Measurements from ENCODE around the gene PIAS2. TPM values are rescaled to one million over a fixed set of nuclear protein-coding genes. Genes with fewer than 3 reads are reported as not detected.

Gene PIAS2
- total and polyA plus RNA-seq, 2 of the 13 experiments (the other 11 are each of a cell fraction or from before 2014, with no cell fraction given): 12.2 to 12.7 TPM

GRCh38 chr18:46849007-46849406 lies 68.3 kb downstream of the PIAS2 start:
- Histone ChIP-seq H4K20me1 (ENCODE audit: insufficient read depth, low read length) (no peaks in the 10 kb centered on the region), H3K27me3 (ENCODE audit: control insufficient read depth in 1 of 2, insufficient read depth in 2 of 2, low read length in 2 of 2) (no peaks in the 10 kb centered on the region), H3K4me2 (ENCODE audit: low read depth, low read length) (no peak overlapping the region), H3K79me2 (ENCODE audit: insufficient read depth, low read length) (no peaks in the 10 kb centered on the region), H3K27ac (ENCODE audit: extremely low read length, insufficient read depth, low read length) (no peak overlapping the region), H3K4me3 (replicated peaks in 1 of 3; ENCODE audit: insufficient read depth in 1 of 3, low read depth in 2 of 3, low read length in 3 of 3) (no peak overlapping the region), H3K4me1 (ENCODE audit: insufficient read depth, low read length) (peaks cover 6% of the 10 kb centered on the region; the same call in 1 of the 2 replicates), H2AFZ (ENCODE audit: low read length) (no peak overlapping the region), H3K9ac (ENCODE audit: insufficient read depth, low read depth, low read length) (no peak overlapping the region), H3K36me3 (replicated peaks in 1 of 2; ENCODE audit: control insufficient read depth in 1 of 2, insufficient read depth in 2 of 2, low read length in 2 of 2) (peaks cover 5 to 24% of the 10 kb centered on the region in 2 experiments), H3K9me3 (ENCODE audit: low read length) (no peaks in the 10 kb centered on the region)
- in situ Hi-C loops (cut with HindIII; ENCODE audit: extremely low pct_ligation_motif_present, low pct_unique_long_range_greater_than_20kb) (no loop called here), intact Hi-C loops (cut with micrococcal nuclease; ENCODE audit: unreplicated experiment) (no loop called here)
- DNase-seq (ENCODE audit: low spot score) (no peak), ATAC-seq (no peak), FAIRE-seq (no peak)
- CTCF ChIA-PET (ENCODE audit: low intra/inter-chr PET ratio, low total read pairs): no interaction called here
- TF ChIP-seq SNRNP70 (IDR thresholded peaks at IDR 0.05; ENCODE audit: low read depth, low read length) (no peak), MAFK (conservative IDR thresholded peaks at IDR 0.05 in 1 of 2, IDR thresholded peaks at IDR 0.05 in 1 of 2; ENCODE audit: low read length in 2 of 2) (peak; percentile 52 to 78; a peak in 2 of 4 replicates), MAFF (IDR thresholded peaks at IDR 0.05; ENCODE audit: low read depth, low read length) (peak; percentile 75)
- POLR2A ChIA-PET: no interaction called here
- no TSS peak for BruUV-seq (replicated peaks)

GRCh38 chr18:46843372-46843771 lies 73.9 kb downstream of the PIAS2 start:
- CTCF ChIA-PET (ENCODE audit: low intra/inter-chr PET ratio, low total read pairs): no interaction called here
- TF ChIP-seq ZBTB4 (CRISPR knock-in tag; IDR thresholded peaks at IDR 0.05; ENCODE audit: borderline replicate concordance) (no peak), U2AF1 (optimal IDR thresholded peaks at IDR 0.05; ENCODE audit: low read depth, low read length) (no peak), NFAT5 (CRISPR knock-in tag; IDR thresholded peaks at IDR 0.05) (no peak), ZBTB38 (CRISPR knock-in tag; IDR thresholded peaks at IDR 0.05) (no peak), ARNT (IDR thresholded peaks at IDR 0.05) (no peak), GMEB2 (CRISPR knock-in tag; IDR thresholded peaks at IDR 0.05; ENCODE audit: low read depth) (no peak)

More at GRCh38 chr18:46843372-46843771, 73.9 kb downstream of the PIAS2 start:
- Histone ChIP-seq H3K36me3 (replicated peaks in 1 of 2; ENCODE audit: control insufficient read depth in 1 of 2, insufficient read depth in 2 of 2, low read length in 2 of 2) (peaks cover 0 to 2% of the 10 kb centered on the region in 2 experiments; a peak in 1 of 5 replicates), H3K27ac (ENCODE audit: extremely low read length, insufficient read depth, low read length) (no peak overlapping the region), H3K79me2 (ENCODE audit: insufficient read depth, low read length) (no peaks in the 10 kb centered on the region), H2AFZ (ENCODE audit: low read length) (no peak overlapping the region), H3K4me2 (ENCODE audit: low read depth, low read length) (no peak overlapping the region), H3K9me3 (ENCODE audit: low read length) (no peaks in the 10 kb centered on the region), H3K4me1 (ENCODE audit: insufficient read depth, low read length) (peaks cover 6% of the 10 kb centered on the region; the same call in 1 of the 2 replicates), H4K20me1 (ENCODE audit: insufficient read depth, low read length) (no peaks in the 10 kb centered on the region), H3K9ac (ENCODE audit: insufficient read depth, low read depth, low read length) (no peak overlapping the region), H3K4me3 (replicated peaks in 1 of 3; ENCODE audit: insufficient read depth in 1 of 3, low read depth in 2 of 3, low read length in 3 of 3) (no peak overlapping the region), H3K27me3 (ENCODE audit: control insufficient read depth in 1 of 2, insufficient read depth in 2 of 2, low read length in 2 of 2) (no peaks in the 10 kb centered on the region)
- 100% methylated on average over 1 of the region's 1 CpG for WGBS (ENCODE audit: low lambda C conversion rate)
- FAIRE-seq: no peak
- no peak for ATAC-seq
- intact Hi-C loops (cut with micrococcal nuclease; ENCODE audit: unreplicated experiment): no loop called here
- POLR2A ChIA-PET: no interaction called here
- no TSS peak for BruUV-seq (replicated peaks)
- no peak for DNase-seq (ENCODE audit: low spot score)
- in situ Hi-C loops (cut with HindIII; ENCODE audit: extremely low pct_ligation_motif_present, low pct_unique_long_range_greater_than_20kb): no loop called here
